Neuronal stem cell (in vitro differentiated cells): ENCODE measurements around the gene ELFN1.

ENCODE experiments used
- DNase-seq: peaks from one replicate; pipeline ENCODE4 v3.0.0-alpha.2; 2013; ENCODE audit warnings: low spot score
- H2AFZ ChIP-seq: one replicate; pipeline ENCODE4 v1.6.1; 2013; ENCODE audit warnings: mild to moderate bottlenecking, low read length, inconsistent platforms
- H2AK5ac ChIP-seq: 2 replicates; pipeline ENCODE4 v1.6.1; 2013; ENCODE audit warnings: low read depth, mild to moderate bottlenecking, inconsistent platforms, low read length, moderate library complexity, mixed read lengths
- H2BK120ac ChIP-seq: 2 replicates; pipeline ENCODE4 v1.6.1; 2013; ENCODE audit warnings: low read depth, mild to moderate bottlenecking, inconsistent platforms, low read length, moderate library complexity, mixed read lengths
- H2BK12ac ChIP-seq: one replicate; pipeline ENCODE4 v1.6.1; 2013; ENCODE audit warnings: low read length, inconsistent platforms
- H2BK15ac ChIP-seq: 2 replicates; pipeline ENCODE4 v1.6.1; 2013; ENCODE audit warnings: mild to moderate bottlenecking, low read length, inconsistent platforms, mixed read lengths
- H2BK5ac ChIP-seq: one replicate; pipeline ENCODE4 v1.6.1; 2013; ENCODE audit warnings: inconsistent platforms, mild to moderate bottlenecking, low read length, moderate library complexity
- H3K14ac ChIP-seq: one replicate; pipeline ENCODE4 v1.6.1; 2013; ENCODE audit warnings: low read length, inconsistent platforms
- H3K18ac ChIP-seq: 2 replicates; pipeline ENCODE4 v1.6.1; 2013; ENCODE audit warnings: low read length, inconsistent platforms
- H3K23ac ChIP-seq: 2 replicates; pipeline ENCODE4 v1.6.1; 2013; ENCODE audit warnings: low read depth, mild to moderate bottlenecking, mixed read lengths, low read length, inconsistent platforms; ENCODE audit not compliant: poor library complexity
- H3K27ac ChIP-seq: replicated peaks from 3 replicates; pipeline ENCODE4 v1.5.1; 2013; ENCODE audit warnings: low read length, inconsistent platforms
- H3K27me3 ChIP-seq, 3 experiments: 2 replicates each; pipeline ENCODE4 v1.6.1; 2013; ENCODE audit warnings: low read length in 3 of 3, mild to moderate bottlenecking in 2 of 3, inconsistent platforms in 1 of 3, low read depth in 1 of 3, mixed read lengths in 1 of 3, moderate library complexity in 1 of 3; ENCODE audit not compliant: control insufficient read depth in 3 of 3, insufficient read depth in 3 of 3
- H3K36me3 ChIP-seq, 2 donors: replicated peaks in 1 of 2; 2 replicates each; pipeline ENCODE4 v1.6.1; 2013; ENCODE audit warnings: low read length in 2 of 2; ENCODE audit not compliant: control insufficient read depth in 2 of 2, insufficient read depth in 2 of 2
- H3K4ac ChIP-seq: 2 replicates; pipeline ENCODE4 v1.6.1; 2013; ENCODE audit warnings: inconsistent platforms, mild to moderate bottlenecking, low read length, moderate library complexity
- H3K4me1 ChIP-seq, 2 donors: 1 replicate in 1 of 2; 2 replicates in 1 of 2; pipeline ENCODE4 v1.6.1; 2013; ENCODE audit warnings: low read length in 2 of 2, low read depth in 1 of 2; ENCODE audit not compliant: control insufficient read depth in 2 of 2, insufficient read depth in 1 of 2
- H3K4me2 ChIP-seq: one replicate; pipeline ENCODE4 v1.6.1; 2013; ENCODE audit warnings: mild to moderate bottlenecking, low read length, inconsistent platforms; ENCODE audit not compliant: insufficient read depth, poor library complexity, severe bottlenecking
- H3K4me3 ChIP-seq, 2 donors: 2 replicates each; pipeline ENCODE4 v1.5.1; 2013; ENCODE audit warnings: low read length in 2 of 2, mild to moderate bottlenecking in 2 of 2, inconsistent platforms in 1 of 2, moderate library complexity in 1 of 2
- H3K79me1 ChIP-seq: one replicate; pipeline ENCODE4 v1.6.1; 2013; ENCODE audit warnings: low read depth, mild to moderate bottlenecking, inconsistent platforms, low read length, moderate library complexity
- H3K9ac ChIP-seq: one replicate; pipeline ENCODE4 v1.6.1; 2013; ENCODE audit warnings: mild to moderate bottlenecking, low read depth, low read length, inconsistent platforms; ENCODE audit not compliant: poor library complexity
- H3K9me3 ChIP-seq, 2 donors: replicated peaks in 1 of 2; 2 replicates each; pipeline versions ENCODE3 to v1.6.1; 2013; ENCODE audit warnings: low read length in 2 of 2, mild to moderate bottlenecking in 2 of 2, inconsistent platforms in 1 of 2, low read depth in 1 of 2, mixed read lengths in 1 of 2, moderate library complexity in 1 of 2; ENCODE audit not compliant: control insufficient read depth in 2 of 2, insufficient read depth in 1 of 2
- H4K8ac ChIP-seq: one replicate; pipeline ENCODE4 v1.6.1; 2013; ENCODE audit warnings: low read depth, mild to moderate bottlenecking, inconsistent platforms, low read length, moderate library complexity
- H4K91ac ChIP-seq: one replicate; pipeline ENCODE4 v1.6.1; 2013; ENCODE audit warnings: low read length, low read depth, mild to moderate bottlenecking, inconsistent platforms; ENCODE audit not compliant: poor library complexity
- WGBS, 2 donors: extraction: QIAGEN DNeasy Blood & Tissue Kit; methylation state at CpG; one replicate each; pipeline ENCODE4 v1.1.7; 2013; ENCODE audit warnings: missing lambda C conversion rate in 2 of 2, mixed read lengths in 1 of 2; ENCODE audit not compliant: insufficient read length in 2 of 2, insufficient replicate concordance in 1 of 2; ENCODE audit errors: extremely low coverage in 2 of 2; 5-methylcytosine and 5-hydroxymethylcytosine counted together

The ELFN1 gene

GRCh38 chr7:1674161-1675035 is 4.3 kb downstream of the ELFN1 start:
- peak overlapping the region; percentile 66 for H2BK5ac ChIP-seq
- no peak overlapping the region for H3K4me2 ChIP-seq
- H3K23ac ChIP-seq = peak overlapping the region; percentile 55
- no peak overlapping the region for H2BK15ac ChIP-seq
- H4K91ac ChIP-seq = no peak overlapping the region
- no peak overlapping the region for H3K4ac ChIP-seq
- no peak for DNase-seq
- no peaks in the 10 kb centered on the region for H3K9me3 ChIP-seq
- H2AFZ ChIP-seq = no peak overlapping the region
- peak overlapping the region; percentile 88 for H2AK5ac ChIP-seq
- H3K14ac ChIP-seq = peak overlapping the region; percentile 21
- no peak overlapping the region for H2BK120ac ChIP-seq
- no CpG with 5 or more reads among the region's 21 CpGs for WGBS, 2 donors
- peaks cover 0 to 2% (median 0%) of the 10 kb centered on the region in 3 experiments for H3K27me3 ChIP-seq
- no peak overlapping the region for H2BK12ac ChIP-seq
- H3K4me3 ChIP-seq = no peak overlapping the region
- H3K4me1 ChIP-seq = peaks cover 11 to 17% of the 10 kb centered on the region in 2 donors
- peaks cover 46% of the 10 kb centered on the region for H3K79me1 ChIP-seq
- no peak overlapping the region for H4K8ac ChIP-seq
- H3K9ac ChIP-seq = peak overlapping the region; percentile 63
- peaks cover 3 to 81% of the 10 kb centered on the region in 2 donors for H3K36me3 ChIP-seq
- H3K27ac ChIP-seq = no peak overlapping the region
- peak overlapping the region; percentile 28 for H3K18ac ChIP-seq

GRCh38 chr7:1675036-1675671 is 5.1 kb downstream of the ELFN1 start:
- no peak for DNase-seq
- H3K27ac ChIP-seq = no peak overlapping the region
- WGBS, 2 donors = no CpG with 5 or more reads among the region's 29 CpGs

GRCh38 chr7:1675673-1676549 is 5.8 kb downstream of the ELFN1 start:
- Histone ChIP-seq H2BK15ac (no peak overlapping the region), H2BK120ac (peak overlapping the region; percentile 47), H3K79me1 (peaks cover 45% of the 10 kb centered on the region), H3K4me2 (no peak overlapping the region), H3K23ac (no peak overlapping the region), H3K27ac (no peak overlapping the region), H3K14ac (no peak overlapping the region), H3K9ac (peak overlapping the region; percentile 17), H3K4ac (no peak overlapping the region), H2BK12ac (no peak overlapping the region), H3K27me3 (peaks cover 0 to 2% (median 0%) of the 10 kb centered on the region in 3 experiments), H3K18ac (peak overlapping the region; percentile 64), H3K4me1 (peaks cover 9 to 16% of the 10 kb centered on the region in 2 donors), H3K4me3 (no peak overlapping the region), H4K8ac (no peak overlapping the region), H2AK5ac (peak overlapping the region; percentile 81), H2AFZ (no peak overlapping the region), H4K91ac (no peak overlapping the region), H3K9me3 (peaks cover 0 to 7% of the 10 kb centered on the region in 2 donors), H2BK5ac (no peak overlapping the region), H3K36me3 (peaks cover 3 to 96% of the 10 kb centered on the region in 2 donors)
- no peak for DNase-seq
- no CpG with 5 or more reads among the region's 30 CpGs for WGBS, 2 donors

More at GRCh38 chr7:1675036-1675671, 5.1 kb downstream of the ELFN1 start:
- H2BK120ac ChIP-seq = no peak overlapping the region
- peak overlapping the region; percentile 21 for H3K14ac ChIP-seq
- no peak overlapping the region for H4K91ac ChIP-seq
- H3K4me3 ChIP-seq = no peak overlapping the region
- no peak overlapping the region for H2AFZ ChIP-seq
- H2BK5ac ChIP-seq = peak overlapping the region; percentile 66
- H3K27me3 ChIP-seq = peaks cover 0 to 2% (median 0%) of the 10 kb centered on the region in 3 experiments
- H2BK12ac ChIP-seq = no peak overlapping the region
- H3K23ac ChIP-seq = no peak overlapping the region
- peak overlapping the region; percentile 81 for H2AK5ac ChIP-seq
- H3K36me3 ChIP-seq = peaks cover 3 to 88% of the 10 kb centered on the region in 2 donors
- no peak overlapping the region for H3K4me2 ChIP-seq
- H3K9me3 ChIP-seq = peaks cover 0 to 1% of the 10 kb centered on the region in 2 donors
- H3K79me1 ChIP-seq = peaks cover 48% of the 10 kb centered on the region
- peaks cover 9 to 17% of the 10 kb centered on the region in 2 donors for H3K4me1 ChIP-seq
- no peak overlapping the region for H3K4ac ChIP-seq
- H3K18ac ChIP-seq = peak overlapping the region; percentile 17
- peak overlapping the region; percentile 4 for H3K9ac ChIP-seq
- no peak overlapping the region for H4K8ac ChIP-seq
- H2BK15ac ChIP-seq = no peak overlapping the region
